IMR-90 (cell line): ENCODE results near the gene SPOCK3.

Experiments
- CEBPB ChIP-seq: IDR thresholded peaks from 2 replicates; pipeline ENCODE4 v1.6.1; 2012; ENCODE audit warnings: low read depth, low read length, improper control_type of control experiment
- MXI1 ChIP-seq: IDR thresholded peaks from 2 replicates; pipeline ENCODE4 v1.6.1; 2012; ENCODE audit warnings: low read depth, mild to moderate bottlenecking, low read length, moderate library complexity, borderline replicate concordance
- NFE2L2 ChIP-seq: fragments of 150-350 bp; IDR thresholded peaks from 2 replicates; pipeline ENCODE4 v1.6.1; 2016; ENCODE audit warnings: low read depth, mild to moderate bottlenecking, low read length
- POLR2A ChIP-seq: IDR thresholded peaks from 2 replicates; pipeline ENCODE4 v1.6.1; 2012; ENCODE audit warnings: mild to moderate bottlenecking, low read depth, low read length
- RAD21 ChIP-seq: IDR thresholded peaks from 2 replicates; pipeline ENCODE4 v1.6.1; 2012; ENCODE audit warnings: low read length, improper control_type of control experiment
- RCOR1 ChIP-seq: IDR thresholded peaks from 2 replicates; pipeline ENCODE4 v1.6.1; 2012; ENCODE audit warnings: mild to moderate bottlenecking, low read length, improper control_type of control experiment; ENCODE audit not compliant: insufficient replicate concordance
- RFX5 ChIP-seq: IDR thresholded peaks from 2 replicates; pipeline ENCODE4 v1.8.0; 2012; ENCODE audit warnings: low read depth, mild to moderate bottlenecking, low read length, moderate library complexity
- SMC3 ChIP-seq: fragments of 150-350 bp; IDR thresholded peaks from 2 replicates; pipeline ENCODE4 v1.6.1; 2016; ENCODE audit warnings: low read depth, mild to moderate bottlenecking, antibody characterized with exemption, low read length, moderate library complexity
- TF ChIP-seq, protein P1 (sequence below): conservative IDR thresholded peaks from 2 replicates; pipeline ENCODE4 v1.5.1; 2012; ENCODE audit warnings: mild to moderate bottlenecking, low read depth, low read length, improper control_type of control experiment
- TF ChIP-seq, protein P2 (sequence below): fragments of 150-350 bp; IDR thresholded peaks from 2 replicates; pipeline ENCODE4 v1.6.1; 2017; ENCODE audit warnings: mild to moderate bottlenecking, antibody characterized with exemption, low read length, low read depth
- TF ChIP-seq, protein P3 (sequence below): fragments of 150-350 bp; IDR thresholded peaks from 2 replicates; pipeline ENCODE4 v1.6.1; 2016; ENCODE audit warnings: low read depth, mild to moderate bottlenecking, low read length, moderate library complexity, borderline replicate concordance

DNA sequence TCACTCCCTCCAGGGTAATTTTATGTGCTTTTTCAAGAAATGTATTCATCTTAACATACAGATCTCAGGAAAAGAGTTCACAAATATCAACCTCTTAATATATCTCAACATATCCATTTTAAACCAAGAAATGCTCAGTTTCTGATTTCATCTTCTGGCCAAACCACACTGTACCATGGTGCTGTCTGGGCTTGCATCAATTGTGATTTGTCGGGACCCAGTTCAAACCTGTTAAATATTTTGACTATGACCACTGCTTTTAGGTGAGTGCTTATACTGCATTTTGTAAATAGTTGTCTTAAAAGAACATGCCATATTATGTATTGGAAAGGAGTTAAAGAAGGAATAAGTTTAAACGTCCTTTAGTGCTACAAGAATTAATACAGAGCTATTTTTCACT is 352.1 kb downstream of the SPOCK3 start:
- TF ChIP-seq, protein P1, sequence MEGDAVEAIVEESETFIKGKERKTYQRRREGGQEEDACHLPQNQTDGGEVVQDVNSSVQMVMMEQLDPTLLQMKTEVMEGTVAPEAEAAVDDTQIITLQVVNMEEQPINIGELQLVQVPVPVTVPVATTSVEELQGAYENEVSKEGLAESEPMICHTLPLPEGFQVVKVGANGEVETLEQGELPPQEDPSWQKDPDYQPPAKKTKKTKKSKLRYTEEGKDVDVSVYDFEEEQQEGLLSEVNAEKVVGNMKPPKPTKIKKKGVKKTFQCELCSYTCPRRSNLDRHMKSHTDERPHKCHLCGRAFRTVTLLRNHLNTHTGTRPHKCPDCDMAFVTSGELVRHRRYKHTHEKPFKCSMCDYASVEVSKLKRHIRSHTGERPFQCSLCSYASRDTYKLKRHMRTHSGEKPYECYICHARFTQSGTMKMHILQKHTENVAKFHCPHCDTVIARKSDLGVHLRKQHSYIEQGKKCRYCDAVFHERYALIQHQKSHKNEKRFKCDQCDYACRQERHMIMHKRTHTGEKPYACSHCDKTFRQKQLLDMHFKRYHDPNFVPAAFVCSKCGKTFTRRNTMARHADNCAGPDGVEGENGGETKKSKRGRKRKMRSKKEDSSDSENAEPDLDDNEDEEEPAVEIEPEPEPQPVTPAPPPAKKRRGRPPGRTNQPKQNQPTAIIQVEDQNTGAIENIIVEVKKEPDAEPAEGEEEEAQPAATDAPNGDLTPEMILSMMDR, result no peak
- TF ChIP-seq POLR2A (no peak), RCOR1 (no peak), CEBPB (no peak), RFX5 (no peak), RAD21 (no peak), MXI1 (no peak), SMC3 (no peak), NFE2L2 (no peak)
- TF ChIP-seq, protein P2, sequence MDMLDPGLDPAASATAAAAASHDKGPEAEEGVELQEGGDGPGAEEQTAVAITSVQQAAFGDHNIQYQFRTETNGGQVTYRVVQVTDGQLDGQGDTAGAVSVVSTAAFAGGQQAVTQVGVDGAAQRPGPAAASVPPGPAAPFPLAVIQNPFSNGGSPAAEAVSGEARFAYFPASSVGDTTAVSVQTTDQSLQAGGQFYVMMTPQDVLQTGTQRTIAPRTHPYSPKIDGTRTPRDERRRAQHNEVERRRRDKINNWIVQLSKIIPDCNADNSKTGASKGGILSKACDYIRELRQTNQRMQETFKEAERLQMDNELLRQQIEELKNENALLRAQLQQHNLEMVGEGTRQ, result no peak
- TF ChIP-seq, protein P3, sequence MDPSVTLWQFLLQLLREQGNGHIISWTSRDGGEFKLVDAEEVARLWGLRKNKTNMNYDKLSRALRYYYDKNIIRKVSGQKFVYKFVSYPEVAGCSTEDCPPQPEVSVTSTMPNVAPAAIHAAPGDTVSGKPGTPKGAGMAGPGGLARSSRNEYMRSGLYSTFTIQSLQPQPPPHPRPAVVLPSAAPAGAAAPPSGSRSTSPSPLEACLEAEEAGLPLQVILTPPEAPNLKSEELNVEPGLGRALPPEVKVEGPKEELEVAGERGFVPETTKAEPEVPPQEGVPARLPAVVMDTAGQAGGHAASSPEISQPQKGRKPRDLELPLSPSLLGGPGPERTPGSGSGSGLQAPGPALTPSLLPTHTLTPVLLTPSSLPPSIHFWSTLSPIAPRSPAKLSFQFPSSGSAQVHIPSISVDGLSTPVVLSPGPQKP, result no peak
